ENCODE results near the gene SLIT3. TPM values are rescaled to one million over a fixed set of nuclear protein-coding genes. Genes with fewer than 3 reads are reported as not detected.

The SLIT3 gene
- total and polyA plus RNA-seq, 9 of the 15 experiments (the other 6 are each of a cell fraction or from before 2014, with no cell fraction given): 0.01 to 0.04 TPM; not detected in 7

- intact Hi-C loops (cut with micrococcal nuclease) (no loop called here), in situ Hi-C loops (cut with MboI) (no loop called here)
- H3K4me2 ChIP-seq (ENCODE audit: insufficient read depth, low read length): no peak overlapping the region
- no TSS peak for BruUV-seq (replicated peaks)
- no peak for FAIRE-seq
- H4K20me1 ChIP-seq (replicated peaks; ENCODE audit: control insufficient read depth, insufficient read depth, low read length): no peaks in the 10 kb centered on the region
- H3K9ac ChIP-seq (ENCODE audit: insufficient read depth in 1 of 2, low read depth in 2 of 2, low read length in 2 of 2): no peak overlapping the region
- no peak for ATAC-seq
- no peaks in the 10 kb centered on the region for H3K27me3 ChIP-seq (ENCODE audit: control insufficient read depth in 2 of 2, insufficient read depth in 2 of 2, low read length in 2 of 2)
- H3K79me2 ChIP-seq (ENCODE audit: control insufficient read depth, insufficient read depth, low read length): no peaks in the 10 kb centered on the region
- H3K4me3 ChIP-seq: no peak overlapping the region
- H3K9me1 ChIP-seq (ENCODE audit: control insufficient read depth, insufficient read depth, low read length): no peaks in the 10 kb centered on the region
- H2AFZ ChIP-seq (ENCODE audit: low read depth, low read length): no peak overlapping the region
- WGBS (ENCODE audit: insufficient coverage, low coverage, missing lambda C conversion rate): 2% methylated on average over 4 of the region's 4 CpGs
- CTCF ChIA-PET (ENCODE audit: low intra/inter-chr PET ratio): no interaction called here
- H3K36me3 ChIP-seq (ENCODE audit: control insufficient read depth, insufficient read depth, low read length): no peaks in the 10 kb centered on the region
- H3K4me1 ChIP-seq (replicated peaks in 1 of 2; ENCODE audit: control insufficient read depth in 2 of 2, insufficient read depth in 2 of 2, low read length in 2 of 2): no peaks in the 10 kb centered on the region
- peak in 1 of 4 experiments; percentile 2 for DNase-seq (ENCODE audit: extremely low read depth in 1 of 4, low spot score in 3 of 4)
- POLR2A ChIA-PET: no interaction called here
- no peaks in the 10 kb centered on the region for H3K9me3 ChIP-seq (replicated peaks; ENCODE audit: control insufficient read depth, insufficient read depth, low read depth, low read length)
- H3K27ac ChIP-seq (ENCODE audit: extremely low read depth, low read depth, low read length): no peak overlapping the region
- TF ChIP-seq ZNF395 (CRISPR knock-in tag; IDR thresholded peaks at IDR 0.05) (no peak), HDGF (IDR thresholded peaks at IDR 0.05) (no peak), ZNF445 (CRISPR knock-in tag; IDR thresholded peaks at IDR 0.05; ENCODE audit: low read depth) (no peak), RFX1 (IDR thresholded peaks at IDR 0.05) (no peak), GABPA (tag; conservative IDR thresholded peaks at IDR 0.05; ENCODE audit: low read depth) (no peak), ZNF586 (CRISPR knock-in tag; conservative IDR thresholded peaks at IDR 0.05) (no peak), NFATC3 (IDR thresholded peaks at IDR 0.05) (no peak), THRA (IDR thresholded peaks at IDR 0.05) (no peak), RHOXF2B (CRISPR knock-in tag; conservative IDR thresholded peaks at IDR 0.05) (no peak), ZNF57 (CRISPR knock-in tag; IDR thresholded peaks at IDR 0.05) (no peak), ELF2 (CRISPR knock-in tag; IDR thresholded peaks at IDR 0.05) (no peak), MAZ (CRISPR knock-in tag; conservative IDR thresholded peaks at IDR 0.05 in 1 of 2, IDR thresholded peaks at IDR 0.05 in 1 of 2) (no peak), RERE (CRISPR knock-in tag; IDR thresholded peaks at IDR 0.05; ENCODE audit: borderline replicate concordance) (no peak), PHF21A (IDR thresholded peaks at IDR 0.05; ENCODE audit: borderline replicate concordance, low read depth) (no peak)
Observed at GRCh38 chr5:169242175-169242848, 58.6 kb downstream of the SLIT3 start.
